Activated T-helper 9 cell treated with anti-CD3 and anti-CD28 coated beads, Interleukin-2, amount 50 U/mL, for 16 hours (primary cell): ENCODE measurements around the gene RHBDL1.

Source experiments
- DNase-seq: peaks from one replicate; pipeline ENCODE4 v3.0.0-alpha.2; 2020; ENCODE audit warnings: low read depth

Gene RHBDL1

GRCh38 chr16:637081-638018, 38.1 kb upstream of the RHBDL1 start:
- DNase-seq, result peak; percentile 79

- no peak for DNase-seq
These were observed 37.4 kb upstream of the RHBDL1 start for GRCh38 chr16:638034-638543.

- DNase-seq, result no peak
These were observed 36.6 kb upstream of the RHBDL1 start for GRCh38 chr16:638836-639235.

GRCh38 chr16:640614-641013, 34.9 kb upstream of the RHBDL1 start:
- DNase-seq, result no peak

GRCh38 chr16:641326-642188, 33.9 kb upstream of the RHBDL1 start, which contains the start of gene MCRIP2:
MCRIP2 (plus strand) TSS chr16:641828; CDS start chr16:641992, 164 bp downstream.
- DNase-seq, result peak; percentile 61

GRCh38 chr16:642189-643049, 33.1 kb upstream of the RHBDL1 start:
- DNase-seq, result no peak

- DNase-seq, result no peak
These were observed 32.5 kb upstream of the RHBDL1 start for GRCh38 chr16:643050-643368.

- no peak for DNase-seq
These were observed 30.9 kb upstream of the RHBDL1 start for GRCh38 chr16:644556-644955.

- DNase-seq, result no peak
These were observed 29.4 kb upstream of the RHBDL1 start for GRCh38 chr16:645852-646678.

GRCh38 chr16:646679-647172, 28.7 kb upstream of the RHBDL1 start:
- DNase-seq, result no peak

- no peak for DNase-seq
These were observed 28.1 kb upstream of the RHBDL1 start for GRCh38 chr16:647173-647902.

GRCh38 chr16:648071-648780, 27.2 kb upstream of the RHBDL1 start:
- DNase-seq, result no peak

- peak; percentile 91 for DNase-seq
These were observed 26.5 kb upstream of the RHBDL1 start, which contains the start of gene WDR90 for GRCh38 chr16:648781-649589. WDR90 (plus strand) TSS chr16:649365; CDS start chr16:649417, 52 bp downstream.

- no peak for DNase-seq
These were observed 25.8 kb upstream of the RHBDL1 start for GRCh38 chr16:649631-650030.

- DNase-seq, result no peak
These were observed 23.6 kb upstream of the RHBDL1 start for GRCh38 chr16:651844-652243.

- no peak for DNase-seq
These were observed 22.8 kb upstream of the RHBDL1 start for GRCh38 chr16:652454-653305.

GRCh38 chr16:654034-654433, 21.4 kb upstream of the RHBDL1 start:
- no peak for DNase-seq
